Measurements from ENCODE around the gene NEURL3.

GRCh38 chr2:96526101-96526591, 21.0 kb upstream of the NEURL3 start:
- TF ChIP-seq CTCF (IDR thresholded peaks at IDR 0.05): no peak
- TF ChIP-seq ZFX (IDR thresholded peaks at IDR 0.05; ENCODE audit: borderline replicate concordance): no peak

All from 22Rv1 (cell line).